Uterus (tissue), 4 donors: Measurements from ENCODE around the gene DNAJC28. TPM values are rescaled to one million over a fixed set of nuclear protein-coding genes. Genes with fewer than 3 reads are reported as not detected.

Experiments
- DNase-seq, 2 donors: peaks; one replicate each; pipeline ENCODE4 v3.0.0-alpha.2; 2019 to 2020
- H3K27ac ChIP-seq, 2 donors: fragments of 200-600 bp; sonication (generic); 1 replicate in 1 of 2; 2 replicates in 1 of 2; pipeline ENCODE4 v1.5.1; 2016 to 2018
- H3K27me3 ChIP-seq, 2 donors: fragments of 200-600 bp; sonication (generic); one replicate each; pipeline ENCODE4 v1.5.1; 2018 to 2019; ENCODE audit warnings: control low read depth in 1 of 2
- H3K36me3 ChIP-seq, 2 donors: fragments of 200-600 bp; sonication (generic); one replicate each; pipeline ENCODE4 v1.5.1; 2019; ENCODE audit warnings: control low read depth in 1 of 2
- H3K4me1 ChIP-seq, 2 donors: fragments of 200-600 bp; sonication (generic); one replicate each; pipeline ENCODE4 v1.5.1; 2018 to 2019; ENCODE audit warnings: control low read depth in 1 of 2
- H3K4me3 ChIP-seq, 2 donors: fragments of 200-600 bp; sonication (generic); 1 replicate in 1 of 2; 2 replicates in 1 of 2; pipeline ENCODE4 v1.5.1; 2018 to 2019; ENCODE audit warnings: mild to moderate bottlenecking in 1 of 2
- H3K9me3 ChIP-seq, 2 donors: fragments of 200-600 bp; sonication (generic); one replicate each; pipeline ENCODE4 v1.5.1; 2019; ENCODE audit warnings: control low read depth in 1 of 2
- POLR2A ChIP-seq, 2 donors: fragments of 450-650 bp; IDR thresholded peaks; one replicate each; pipeline ENCODE4 v1.6.1; 2016; ENCODE audit warnings: antibody characterized with exemption in 2 of 2, mild to moderate bottlenecking in 1 of 2, moderate library complexity in 1 of 2
- intact Hi-C: fragments of 100-400 bp; cut with DNase I; formaldehyde crosslinking; loops from one replicate; pipeline ENCODE4 v1.15.1; 2023; ENCODE audit warnings: low total_unique reads
- total RNA-seq, 4 donors: library from RNA; depleted of rRNA in 3 of 4; stranded (reverse); fragments of >200 nt in 3 of 4; gene quantifications; one replicate each; pipeline versions ENCODE4 v1.1.0 to v1.2.4, GENCODE V29; 2014 to 2023
- TF ChIP-seq, protein P1 (sequence below), 4 experiments: fragments of 200-600 bp in 2 of 4; fragments of 450-650 bp in 2 of 4; sonication (generic) in 2 of 4; IDR thresholded peaks; one replicate each; pipeline ENCODE4 v1.5.1; 2016 to 2019; ENCODE audit warnings: antibody characterized with exemption in 4 of 4, mild to moderate bottlenecking in 2 of 4, moderate library complexity in 1 of 4
- donor health status: DM: yes; HTN: yes; CAD: no.

The DNAJC28 gene, protein sequence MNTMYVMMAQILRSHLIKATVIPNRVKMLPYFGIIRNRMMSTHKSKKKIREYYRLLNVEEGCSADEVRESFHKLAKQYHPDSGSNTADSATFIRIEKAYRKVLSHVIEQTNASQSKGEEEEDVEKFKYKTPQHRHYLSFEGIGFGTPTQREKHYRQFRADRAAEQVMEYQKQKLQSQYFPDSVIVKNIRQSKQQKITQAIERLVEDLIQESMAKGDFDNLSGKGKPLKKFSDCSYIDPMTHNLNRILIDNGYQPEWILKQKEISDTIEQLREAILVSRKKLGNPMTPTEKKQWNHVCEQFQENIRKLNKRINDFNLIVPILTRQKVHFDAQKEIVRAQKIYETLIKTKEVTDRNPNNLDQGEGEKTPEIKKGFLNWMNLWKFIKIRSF
- total RNA-seq: 1 to 10 TPM in 2 of 4 donors, not detected in 2; 1.4 to 2.1 TPM

- peak within 1 kb of the TSS; percentile 61 to 73 for H3K4me3 ChIP-seq
- no peaks in the 10 kb centered on the region for H3K36me3 ChIP-seq
- intact Hi-C loops: no loop called here
- no peaks in the 10 kb centered on the region for H3K27me3 ChIP-seq
- no peaks in the 10 kb centered on the region for H3K4me1 ChIP-seq
- H3K9me3 ChIP-seq: no peaks in the 10 kb centered on the region
- TF ChIP-seq, protein P1, sequence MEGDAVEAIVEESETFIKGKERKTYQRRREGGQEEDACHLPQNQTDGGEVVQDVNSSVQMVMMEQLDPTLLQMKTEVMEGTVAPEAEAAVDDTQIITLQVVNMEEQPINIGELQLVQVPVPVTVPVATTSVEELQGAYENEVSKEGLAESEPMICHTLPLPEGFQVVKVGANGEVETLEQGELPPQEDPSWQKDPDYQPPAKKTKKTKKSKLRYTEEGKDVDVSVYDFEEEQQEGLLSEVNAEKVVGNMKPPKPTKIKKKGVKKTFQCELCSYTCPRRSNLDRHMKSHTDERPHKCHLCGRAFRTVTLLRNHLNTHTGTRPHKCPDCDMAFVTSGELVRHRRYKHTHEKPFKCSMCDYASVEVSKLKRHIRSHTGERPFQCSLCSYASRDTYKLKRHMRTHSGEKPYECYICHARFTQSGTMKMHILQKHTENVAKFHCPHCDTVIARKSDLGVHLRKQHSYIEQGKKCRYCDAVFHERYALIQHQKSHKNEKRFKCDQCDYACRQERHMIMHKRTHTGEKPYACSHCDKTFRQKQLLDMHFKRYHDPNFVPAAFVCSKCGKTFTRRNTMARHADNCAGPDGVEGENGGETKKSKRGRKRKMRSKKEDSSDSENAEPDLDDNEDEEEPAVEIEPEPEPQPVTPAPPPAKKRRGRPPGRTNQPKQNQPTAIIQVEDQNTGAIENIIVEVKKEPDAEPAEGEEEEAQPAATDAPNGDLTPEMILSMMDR (IDR thresholded peaks at IDR 0.05): no peak
- peak in 1 of 2 donors; percentile 19 for TF ChIP-seq POLR2A (IDR thresholded peaks at IDR 0.05)
- H3K27ac ChIP-seq: peak within 1 kb of the TSS; percentile 80 to 81
- peak; percentile 93 to 94 for DNase-seq
Observed at GRCh38 chr21:33491373-33492102, at the start of gene DNAJC28. Gene DNAJC28 (minus strand): TSS chr21:33491716. CDS start chr21:33489393, 2,323 bp downstream.

GRCh38 chr21:33541105-33541711 is 49.7 kb upstream of the DNAJC28 start:
- no peaks in the 10 kb centered on the region for H3K27me3 ChIP-seq
- DNase-seq: no peak

GRCh38 chr21:33540711-33541104 is 49.2 kb upstream of the DNAJC28 start:
- Histone ChIP-seq H3K4me3 (no peak overlapping the region), H3K4me1 (peaks cover 6 to 7% of the 10 kb centered on the region in 2 donors), H3K36me3 (no peaks in the 10 kb centered on the region), H3K27ac (peak overlapping the region in 1 of 2 donors; percentile 99), H3K27me3 (no peaks in the 10 kb centered on the region), H3K9me3 (no peaks in the 10 kb centered on the region)
- TF ChIP-seq POLR2A (IDR thresholded peaks at IDR 0.05): no peak
- TF ChIP-seq, protein P1 (IDR thresholded peaks at IDR 0.05): no peak
- intact Hi-C loops: no loop called here
- no peak for DNase-seq

More at GRCh38 chr21:33541105-33541711, 49.7 kb upstream of the DNAJC28 start:
- peak overlapping the region; percentile 82 to 95 for H3K4me3 ChIP-seq
- H3K4me1 ChIP-seq: peaks cover 6 to 9% of the 10 kb centered on the region in 2 donors
- TF ChIP-seq, protein P1 (IDR thresholded peaks at IDR 0.05): no peak
- no peak for TF ChIP-seq POLR2A (IDR thresholded peaks at IDR 0.05)
- H3K36me3 ChIP-seq: no peaks in the 10 kb centered on the region
- H3K9me3 ChIP-seq: no peaks in the 10 kb centered on the region
- intact Hi-C loops: no loop called here
- peak overlapping the region; percentile 99 for H3K27ac ChIP-seq

DNA sequence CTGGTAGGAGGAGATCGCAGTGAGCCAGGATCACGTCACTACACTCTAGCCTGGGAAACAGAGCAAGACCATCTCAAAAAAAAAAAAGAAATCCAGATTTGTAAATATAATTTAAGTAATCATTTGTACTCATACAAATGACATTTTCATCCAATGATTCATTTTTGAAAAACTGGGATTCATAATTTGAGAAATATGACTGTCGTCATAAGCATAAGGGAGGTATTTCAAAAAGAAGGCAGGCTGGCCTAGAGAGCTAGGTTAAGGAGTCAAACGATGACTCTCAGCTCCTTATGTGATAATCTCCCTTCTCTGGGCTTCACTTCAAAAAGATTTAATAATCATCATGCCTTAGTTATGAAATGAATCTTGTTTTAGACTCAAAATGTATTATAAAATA is 48.1 kb upstream of the DNAJC28 start:
- DNase-seq: no peak
- H3K9me3 ChIP-seq: no peaks in the 10 kb centered on the region
- peaks cover 6 to 7% of the 10 kb centered on the region in 2 donors for H3K4me1 ChIP-seq
- no peaks in the 10 kb centered on the region for H3K36me3 ChIP-seq
- no peak overlapping the region for H3K27ac ChIP-seq
- H3K4me3 ChIP-seq: no peak overlapping the region
- intact Hi-C loops: no loop called here
- TF ChIP-seq POLR2A (IDR thresholded peaks at IDR 0.05): no peak
- TF ChIP-seq, protein P1 (IDR thresholded peaks at IDR 0.05): no peak
- no peaks in the 10 kb centered on the region for H3K27me3 ChIP-seq
